Gastrocnemius medialis (tissue), 4 donors: ENCODE results near the gene CHAF1A. TPM values are rescaled to one million over a fixed set of nuclear protein-coding genes. Genes with fewer than 3 reads are reported as not detected.

Experiments
- ATAC-seq, 2 donors: fragments of 150-250 bp; one replicate each; pipeline ENCODE4 v1.9.1; 2016
- DNase-seq, 2 donors: peaks; one replicate each; pipeline ENCODE4 v3.0.0-alpha.2; 2019
- H3K27ac ChIP-seq, 4 donors: fragments of 200-600 bp; sonication (generic); 1 replicate in 1 of 4; 2 replicates in 3 of 4; pipeline ENCODE4 v1.5.1; 2016 to 2018; ENCODE audit warnings: mild to moderate bottlenecking in 2 of 4, moderate library complexity in 1 of 4
- H3K27me3 ChIP-seq, 3 donors: fragments of 200-600 bp; sonication (generic) in 2 of 3; 1 replicate in 1 of 3; 2 replicates in 2 of 3; pipeline versions ENCODE4 v1.5.1 to v1.6.0; 2016 to 2019; ENCODE audit warnings: mild to moderate bottlenecking in 1 of 3, moderate library complexity in 1 of 3
- H3K36me3 ChIP-seq, 2 donors: fragments of 200-600 bp; sonication (generic) in 1 of 2; one replicate each; pipeline ENCODE4 v1.5.1; 2017 to 2018
- H3K4me1 ChIP-seq, 2 donors: fragments of 200-600 bp; sonication (generic) in 1 of 2; one replicate each; pipeline ENCODE4 v1.5.1; 2016 to 2017; ENCODE audit warnings: mild to moderate bottlenecking in 2 of 2
- H3K4me3 ChIP-seq, 4 donors: fragments of 200-600 bp; sonication (generic) in 3 of 4; 1 replicate in 1 of 4; 2 replicates in 3 of 4; pipeline ENCODE4 v1.5.1; 2016 to 2019; ENCODE audit warnings: mild to moderate bottlenecking in 2 of 4
- H3K9me3 ChIP-seq, 3 donors: fragments of 200-600 bp; sonication (generic) in 2 of 3; 1 replicate in 1 of 3; 2 replicates in 2 of 3; pipeline ENCODE4 v1.5.1; 2016 to 2019
- POLR2A ChIP-seq, 2 donors: fragments of 450-650 bp; IDR thresholded peaks; one replicate each; pipeline ENCODE4 v1.6.1; 2017; ENCODE audit warnings: antibody characterized with exemption in 2 of 2, mild to moderate bottlenecking in 2 of 2, moderate library complexity in 2 of 2
- in situ Hi-C, 4 donors: fragments of 200-750 bp; cut with MboI; loops; one replicate each; pipeline versions ENCODE4 v1.15.0 to v1.8.0; 2017; ENCODE audit warnings: low sequenced_read_pairs in 4 of 4
- intact Hi-C: fragments of 100-400 bp; cut with DNase I; formaldehyde crosslinking; loops from one replicate; pipeline ENCODE4 v1.15.1; 2023; ENCODE audit warnings: low total_unique reads
- total RNA-seq, 4 donors: library from RNA; depleted of rRNA; stranded (reverse); fragments of >200 nt; gene quantifications; one replicate each; pipeline versions ENCODE4 v1.1.0 to v1.2.3, GENCODE V29; 2016
- TF ChIP-seq, protein P1 (sequence below), 5 experiments: fragments of 450-650 bp in 3 of 5; fragments of 200-600 bp in 2 of 5; sonication (generic) in 2 of 5; IDR thresholded peaks in 4 of 5; conservative IDR thresholded peaks in 1 of 5; 1 replicate in 4 of 5; 2 replicates in 1 of 5; pipeline ENCODE4 v1.5.1; 2016 to 2019; ENCODE audit warnings: antibody characterized with exemption in 5 of 5, mild to moderate bottlenecking in 3 of 5, moderate library complexity in 3 of 5

CHAF1A gene
- total RNA-seq, 4 donors from 2014 or later: 7.3 to 15.8 (median 9.7) TPM

DNA sequence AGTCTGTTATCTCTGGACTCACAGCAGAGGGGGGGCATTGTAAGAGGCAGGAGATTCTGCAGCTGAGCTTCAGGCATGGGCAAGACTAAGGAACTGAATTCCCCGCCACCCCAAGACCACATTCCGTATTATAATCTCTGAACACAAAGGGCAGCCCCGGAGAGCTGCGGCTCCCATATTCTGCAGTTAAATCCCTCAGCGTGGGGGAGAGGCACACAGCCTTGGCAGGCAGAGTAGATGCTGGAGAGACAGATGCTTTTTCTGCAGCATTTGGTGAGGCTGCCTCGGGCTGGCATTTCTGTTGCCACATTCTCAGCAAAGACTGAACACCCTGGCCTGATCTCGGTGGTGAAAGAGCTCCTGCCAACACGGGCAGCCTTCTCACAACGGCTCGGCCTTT lies 12.9 kb downstream of the CHAF1A start:
- Histone ChIP-seq H3K4me3 (no peak overlapping the region), H3K27ac (no peak overlapping the region), H3K4me1 (peaks cover 0 to 9% of the 10 kb centered on the region in 2 donors), H3K9me3 (no peaks in the 10 kb centered on the region), H3K36me3 (peaks cover 0 to 12% of the 10 kb centered on the region in 2 donors), H3K27me3 (no peaks in the 10 kb centered on the region)
- ATAC-seq (no peak), DNase-seq (no peak)
- in situ Hi-C loops (loop anchor here in 1 of 4 donors (25.0 kb wide), 1 partner anchor 153 kb away; no protein-coding TSS in a partner anchor), intact Hi-C loops (no loop called here)
- TF ChIP-seq, protein P1, sequence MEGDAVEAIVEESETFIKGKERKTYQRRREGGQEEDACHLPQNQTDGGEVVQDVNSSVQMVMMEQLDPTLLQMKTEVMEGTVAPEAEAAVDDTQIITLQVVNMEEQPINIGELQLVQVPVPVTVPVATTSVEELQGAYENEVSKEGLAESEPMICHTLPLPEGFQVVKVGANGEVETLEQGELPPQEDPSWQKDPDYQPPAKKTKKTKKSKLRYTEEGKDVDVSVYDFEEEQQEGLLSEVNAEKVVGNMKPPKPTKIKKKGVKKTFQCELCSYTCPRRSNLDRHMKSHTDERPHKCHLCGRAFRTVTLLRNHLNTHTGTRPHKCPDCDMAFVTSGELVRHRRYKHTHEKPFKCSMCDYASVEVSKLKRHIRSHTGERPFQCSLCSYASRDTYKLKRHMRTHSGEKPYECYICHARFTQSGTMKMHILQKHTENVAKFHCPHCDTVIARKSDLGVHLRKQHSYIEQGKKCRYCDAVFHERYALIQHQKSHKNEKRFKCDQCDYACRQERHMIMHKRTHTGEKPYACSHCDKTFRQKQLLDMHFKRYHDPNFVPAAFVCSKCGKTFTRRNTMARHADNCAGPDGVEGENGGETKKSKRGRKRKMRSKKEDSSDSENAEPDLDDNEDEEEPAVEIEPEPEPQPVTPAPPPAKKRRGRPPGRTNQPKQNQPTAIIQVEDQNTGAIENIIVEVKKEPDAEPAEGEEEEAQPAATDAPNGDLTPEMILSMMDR (IDR thresholded peaks at IDR 0.05 in 4 of 5, conservative IDR thresholded peaks at IDR 0.05 in 1 of 5): no peak
- TF ChIP-seq POLR2A (IDR thresholded peaks at IDR 0.05): no peak

DNA sequence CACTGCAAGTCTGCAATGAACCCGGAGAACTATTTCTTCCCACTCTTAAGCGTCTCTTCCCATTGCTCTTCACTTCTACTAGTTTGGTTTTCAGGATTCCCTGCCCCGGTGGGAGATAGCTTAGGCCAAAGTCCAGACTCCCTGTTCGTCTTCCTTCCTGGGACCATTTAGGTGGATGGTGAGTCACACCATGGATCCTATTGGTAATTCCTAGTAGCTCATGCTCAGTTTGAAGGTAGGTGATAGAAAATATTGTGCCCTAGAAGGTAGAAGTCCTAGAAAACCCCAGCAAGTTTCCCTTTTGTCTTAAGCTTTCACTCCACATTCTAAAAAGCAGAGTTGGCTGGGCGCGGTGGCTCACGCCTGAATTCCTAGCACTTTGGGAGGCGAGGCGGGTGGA lies 13.8 kb downstream of the CHAF1A start:
- ATAC-seq: no peak
- Histone ChIP-seq H3K27me3 (no peaks in the 10 kb centered on the region), H3K4me3 (no peak overlapping the region), H3K36me3 (peaks cover 0 to 12% of the 10 kb centered on the region in 2 donors), H3K9me3 (no peaks in the 10 kb centered on the region), H3K4me1 (peaks cover 0 to 9% of the 10 kb centered on the region in 2 donors), H3K27ac (no peak overlapping the region)
- DNase-seq: no peak
- intact Hi-C loops (no loop called here), in situ Hi-C loops (loop anchor here in 1 of 4 donors (25.0 kb wide), 1 partner anchor 154 kb away; no protein-coding TSS in a partner anchor)
- no peak for TF ChIP-seq POLR2A (IDR thresholded peaks at IDR 0.05)
- TF ChIP-seq, protein P1 (IDR thresholded peaks at IDR 0.05 in 4 of 5, conservative IDR thresholded peaks at IDR 0.05 in 1 of 5): no peak

DNA sequence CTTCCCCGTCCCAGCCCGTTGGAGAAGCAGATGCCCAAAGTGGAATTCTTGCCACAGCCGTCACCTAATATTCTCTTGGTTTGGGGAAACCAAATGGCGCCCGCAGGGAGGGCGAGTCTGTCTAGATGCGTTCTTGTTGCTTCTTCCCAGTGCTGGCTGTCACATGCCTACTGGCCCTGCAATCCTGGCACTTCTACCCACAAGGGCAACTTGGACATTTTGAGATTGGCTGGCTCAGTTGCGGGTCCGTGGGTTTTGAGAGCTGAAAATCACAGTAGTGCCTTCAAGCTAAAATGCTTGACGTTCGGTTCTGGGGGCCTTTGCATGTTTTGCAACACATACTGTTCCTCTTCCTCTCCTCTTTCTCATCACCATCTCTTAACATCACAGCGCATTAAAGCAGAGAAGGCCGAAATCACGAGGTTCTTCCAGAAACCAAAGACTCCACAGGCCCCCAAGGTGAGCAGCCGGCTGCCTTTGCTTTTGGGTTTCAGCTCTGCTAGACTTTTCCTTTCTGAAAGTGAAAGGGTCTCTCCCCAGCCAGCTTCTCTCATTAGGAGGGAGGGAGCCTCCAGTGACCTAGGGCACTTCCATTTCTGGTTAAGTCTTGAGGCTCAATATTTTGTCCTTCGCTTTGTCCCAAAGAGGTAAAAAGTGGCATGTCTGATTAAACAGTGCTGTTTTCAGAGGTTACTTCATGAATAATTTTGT lies 21.1 kb downstream of the CHAF1A start:
- Histone ChIP-seq H3K4me3 (no peak overlapping the region), H3K4me1 (no peaks in the 10 kb centered on the region), H3K9me3 (no peaks in the 10 kb centered on the region), H3K27me3 (no peaks in the 10 kb centered on the region), H3K27ac (no peak overlapping the region), H3K36me3 (peaks cover 0 to 13% of the 10 kb centered on the region in 2 donors)
- in situ Hi-C loops (loop anchor here in 1 of 4 donors (25.0 kb wide), 1 partner anchor 161 kb away; no protein-coding TSS in a partner anchor), intact Hi-C loops (no loop called here)
- ATAC-seq (no peak), DNase-seq (no peak)
- TF ChIP-seq, protein P1 (IDR thresholded peaks at IDR 0.05 in 4 of 5, conservative IDR thresholded peaks at IDR 0.05 in 1 of 5): no peak
- no peak for TF ChIP-seq POLR2A (IDR thresholded peaks at IDR 0.05)

DNA sequence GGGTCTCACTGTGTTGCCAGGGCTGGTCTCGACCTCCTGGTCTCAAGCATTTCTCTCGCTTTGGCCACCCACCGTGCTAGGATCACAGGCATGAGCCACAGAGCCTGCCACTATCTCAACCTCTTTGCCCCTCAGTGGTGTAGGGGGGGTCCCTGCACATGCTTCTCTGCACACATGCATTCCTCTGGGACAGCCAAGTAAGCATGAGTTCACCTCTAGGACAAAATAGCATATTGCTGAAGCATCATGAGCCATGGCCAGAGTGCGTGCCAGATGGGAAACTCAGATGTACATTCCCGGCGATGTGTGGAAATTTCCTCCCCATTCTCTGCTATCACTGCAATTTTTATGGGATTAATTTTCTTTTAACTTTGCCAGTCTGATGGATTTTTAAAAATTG lies 23.1 kb downstream of the CHAF1A start:
- Histone ChIP-seq H3K4me3 (no peak overlapping the region), H3K4me1 (no peaks in the 10 kb centered on the region), H3K36me3 (peaks cover 0 to 20% of the 10 kb centered on the region in 2 donors), H3K27me3 (no peaks in the 10 kb centered on the region), H3K27ac (no peak overlapping the region), H3K9me3 (no peaks in the 10 kb centered on the region)
- no peak for TF ChIP-seq POLR2A (IDR thresholded peaks at IDR 0.05)
- intact Hi-C loops (no loop called here), in situ Hi-C loops (no loop called here)
- ATAC-seq (no peak), DNase-seq (no peak)

DNA sequence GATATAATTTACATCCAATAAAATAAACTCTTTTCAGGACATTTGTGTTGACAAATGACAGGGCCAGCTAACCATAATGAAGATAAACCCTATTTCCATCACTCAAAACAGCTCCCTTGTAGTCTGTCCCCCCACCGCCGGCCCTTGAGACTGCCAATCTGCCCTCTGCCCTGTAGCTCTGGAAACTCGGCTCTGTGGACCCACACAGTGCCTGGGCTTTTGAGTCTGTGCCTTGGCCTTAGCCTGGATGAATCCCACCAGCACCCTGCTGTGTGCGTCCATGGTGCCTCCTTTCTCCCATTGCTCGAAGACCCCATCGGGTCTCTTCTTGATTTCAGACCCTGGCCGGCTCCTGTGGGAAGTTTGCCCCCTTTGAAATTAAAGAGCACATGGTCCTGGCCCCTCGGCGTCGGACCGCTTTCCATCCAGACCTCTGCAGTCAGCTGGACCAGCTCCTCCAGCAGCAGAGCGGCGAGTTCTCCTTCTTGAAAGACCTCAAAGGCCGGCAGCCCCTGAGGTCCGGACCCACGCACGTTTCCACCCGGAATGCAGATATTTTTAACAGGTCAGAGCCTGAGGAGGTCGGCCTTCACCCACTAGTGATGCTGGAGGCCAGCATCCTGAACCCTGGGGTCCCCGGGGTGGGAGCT lies 26.0 kb downstream of the CHAF1A start:
- peaks cover 0 to 33% of the 10 kb centered on the region in 2 donors for H3K36me3 ChIP-seq
- in situ Hi-C loops (no loop called here), intact Hi-C loops (no loop called here)
- no peak for TF ChIP-seq POLR2A (IDR thresholded peaks at IDR 0.05)
- TF ChIP-seq, protein P1 (IDR thresholded peaks at IDR 0.05 in 4 of 5, conservative IDR thresholded peaks at IDR 0.05 in 1 of 5): no peak
- DNase-seq: no peak
- no peak overlapping the region for H3K27ac ChIP-seq
- no peak overlapping the region for H3K4me3 ChIP-seq
- H3K9me3 ChIP-seq: no peaks in the 10 kb centered on the region
- no peak for ATAC-seq
- no peaks in the 10 kb centered on the region for H3K4me1 ChIP-seq
- H3K27me3 ChIP-seq: no peaks in the 10 kb centered on the region
